SK-N-SH (cell line): ENCODE data around the gene POLR1A. TPM values are rescaled to one million over a fixed set of nuclear protein-coding genes. Genes with fewer than 3 reads are reported as not detected.

Source experiments
- CTCF ChIA-PET: fragments of 300-600, 350-600 bp; formaldehyde crosslinking; extraction: SDS; loops from one replicate; lab custom pipeline; 2021; lab: Yijun Ruan, JAX
- POLR2A ChIA-PET: fragments of 350-600 bp; sonication (Branson Sonifier 250); formaldehyde crosslinking; extraction: SDS; loops from one replicate; lab custom pipeline; 2020; ENCODE audit warnings: antibody characterized with exemption, inconsistent platforms; lab: Yijun Ruan, JAX
- DNase-seq: peaks from one replicate; pipeline ENCODE4 v3.0.0; 2012
- H2AFZ ChIP-seq: fragments of 200-600 bp; sonication (generic); 2 replicates; pipeline ENCODE4 v1.8.1; 2016; ENCODE audit warnings: antibody characterized with exemption, mild to moderate bottlenecking, low read depth
- H3F3A ChIP-seq: fragments of 200-600 bp; sonication (generic); replicated peaks from 2 replicates; pipeline ENCODE3; 2016; ENCODE audit warnings: antibody characterized with exemption, mild to moderate bottlenecking; ENCODE audit not compliant: insufficient read depth
- H3K27ac ChIP-seq, 2 experiments: fragments of 200-500 bp in 1 of 2; fragments of 200-600 bp in 1 of 2; sonication (Bioruptor generic) in 1 of 2; sonication (generic), shearing (Covaris generic) in 1 of 2; 2 replicates each; pipeline versions ENCODE4 v1.5.1 to v1.6.1; 2014 to 2016; ENCODE audit warnings: low read depth in 2 of 2, inconsistent platforms in 1 of 2, low read length in 1 of 2, mild to moderate bottlenecking in 1 of 2, mixed read lengths in 1 of 2
- H3K27me3 ChIP-seq: fragments of 200-600 bp; sonication (generic), shearing (Covaris generic); 2 replicates; pipeline ENCODE4 v1.6.1; 2016; ENCODE audit warnings: mixed run types; ENCODE audit not compliant: insufficient read depth
- H3K36me3 ChIP-seq, 2 experiments: fragments of 200-500 bp in 1 of 2; fragments of 200-600 bp in 1 of 2; sonication (Bioruptor generic) in 1 of 2; sonication (generic) in 1 of 2; replicated peaks in 1 of 2; 2 replicates each; pipeline versions ENCODE3 to v1.5.1; 2014 to 2016; ENCODE audit warnings: low read length in 1 of 2, mild to moderate bottlenecking in 1 of 2; ENCODE audit not compliant: insufficient read depth in 2 of 2, control insufficient read depth in 1 of 2
- H3K4me1 ChIP-seq, 2 experiments: fragments of 200-500 bp in 1 of 2; fragments of 200-600 bp in 1 of 2; sonication (Bioruptor generic) in 1 of 2; sonication (generic), shearing (Covaris generic) in 1 of 2; 2 replicates each; pipeline versions ENCODE4 v1.5.1 to v1.6.1; 2014 to 2016; ENCODE audit warnings: low read depth in 1 of 2, low read length in 1 of 2, mixed run types in 1 of 2; ENCODE audit not compliant: insufficient read depth in 2 of 2, control insufficient read depth in 1 of 2
- H3K4me2 ChIP-seq: fragments of 200-600 bp; sonication (generic), shearing (Covaris generic); 2 replicates; pipeline ENCODE4 v1.6.1; 2017; ENCODE audit warnings: mixed run types
- H3K4me3 ChIP-seq, 2 experiments: fragments of 200-500 bp in 1 of 2; fragments of 200-600 bp in 1 of 2; sonication (Bioruptor generic) in 1 of 2; sonication (generic), shearing (Covaris generic) in 1 of 2; 2 replicates each; pipeline versions ENCODE4 v1.5.1 to v1.8.1; 2014 to 2016; ENCODE audit warnings: low read depth in 2 of 2, inconsistent platforms in 1 of 2, low read length in 1 of 2, mild to moderate bottlenecking in 1 of 2, mixed read lengths in 1 of 2, moderate library complexity in 1 of 2
- H3K79me2 ChIP-seq: fragments of 200-600 bp; sonication (generic); 2 replicates; pipeline ENCODE4 v1.8.1; 2017; ENCODE audit warnings: mild to moderate bottlenecking; ENCODE audit not compliant: insufficient read depth
- H3K9ac ChIP-seq: fragments of 200-600 bp; sonication (generic); 2 replicates; pipeline ENCODE4 v1.6.1; 2017; ENCODE audit warnings: mixed run types
- H3K9me2 ChIP-seq: fragments of 200-600 bp; sonication (generic); 2 replicates; pipeline ENCODE4 v1.6.1; 2017; ENCODE audit warnings: mixed run types
- H3K9me3 ChIP-seq: fragments of 200-600 bp; sonication (generic); 2 replicates; pipeline ENCODE4 v1.6.1; 2017; ENCODE audit warnings: mixed run types, mild to moderate bottlenecking, moderate library complexity
- H4K20me1 ChIP-seq: fragments of 200-600 bp; sonication (generic); 2 replicates; pipeline ENCODE4 v1.6.1; 2017; ENCODE audit warnings: mild to moderate bottlenecking, mixed run types; ENCODE audit not compliant: insufficient read depth
- CHD2 ChIP-seq: fragments of 150-350 bp; IDR thresholded peaks from 2 replicates; pipeline ENCODE4 v1.6.1; 2018; ENCODE audit warnings: low read length; ENCODE audit not compliant: partially characterized antibody
- CTCF ChIP-seq: fragments of 200-600 bp; sonication (generic); IDR thresholded peaks from 2 replicates; pipeline ENCODE4 v1.6.1; 2017; ENCODE audit warnings: antibody characterized with exemption, mild to moderate bottlenecking, moderate library complexity
- ELF1 ChIP-seq: IDR thresholded peaks from 2 replicates; pipeline ENCODE4 v1.4.0; 2012
- EP300 ChIP-seq, 2 experiments: IDR thresholded peaks; 2 replicates each; pipeline versions ENCODE4 v1.4.0 to v1.6.1; 2012; ENCODE audit warnings: borderline replicate concordance in 1 of 2, low read depth in 1 of 2, low read length in 1 of 2
- FOXJ3 ChIP-seq: sonication (generic); formaldehyde crosslinking; IDR thresholded peaks from 2 replicates; pipeline ENCODE4 v1.5.1; 2020; ENCODE audit warnings: mild to moderate bottlenecking, missing genetic modification reagents
- FOXM1 ChIP-seq: IDR thresholded peaks from 2 replicates; pipeline ENCODE4 v1.4.0; 2012; ENCODE audit warnings: low read depth, mild to moderate bottlenecking
- NFIC ChIP-seq: IDR thresholded peaks from 2 replicates; pipeline ENCODE4 v1.4.0; 2012; ENCODE audit warnings: borderline replicate concordance
- NRF1 ChIP-seq: IDR thresholded peaks from 2 replicates; pipeline ENCODE4 v1.6.1; 2012; ENCODE audit warnings: low read depth, mild to moderate bottlenecking, low read length
- PBX3 ChIP-seq: IDR thresholded peaks from 2 replicates; pipeline ENCODE4; 2012
- POLR2AphosphoS5 ChIP-seq: IDR thresholded peaks from 2 replicates; pipeline ENCODE4 v1.6.1; 2012; ENCODE audit warnings: low read depth, low read length
- RAD21 ChIP-seq: IDR thresholded peaks from 2 replicates; pipeline ENCODE4 v1.6.1; 2012; ENCODE audit warnings: mild to moderate bottlenecking, low read length
- RXRA ChIP-seq: IDR thresholded peaks from 2 replicates; pipeline ENCODE4 v1.4.0; 2012; ENCODE audit warnings: low read depth, mild to moderate bottlenecking, borderline replicate concordance
- SIN3A ChIP-seq: IDR thresholded peaks from 2 replicates; pipeline ENCODE4 v1.6.1; 2012; ENCODE audit warnings: low read depth, mild to moderate bottlenecking, low read length, moderate library complexity, borderline replicate concordance
- SMC3 ChIP-seq: IDR thresholded peaks from 2 replicates; pipeline ENCODE4 v1.6.1; 2012; ENCODE audit warnings: low read depth, low read length, improper control_type of control experiment
- TCF12 ChIP-seq: IDR thresholded peaks from 2 replicates; pipeline ENCODE4 v1.4.0; 2012
- TEAD4 ChIP-seq: IDR thresholded peaks from 2 replicates; pipeline ENCODE4 v1.4.0; 2012; ENCODE audit warnings: mild to moderate bottlenecking, borderline replicate concordance; ENCODE audit not compliant: insufficient read depth
- YY1 ChIP-seq: IDR thresholded peaks from 2 replicates; pipeline ENCODE4 v1.4.0; 2012; ENCODE audit warnings: low read depth, mild to moderate bottlenecking
- ZBTB33 ChIP-seq: IDR thresholded peaks from 2 replicates; pipeline ENCODE4 v1.4.0; 2012; ENCODE audit warnings: low read depth, borderline replicate concordance
- WGBS: methylation state at CpG from one replicate; pipeline ENCODE4 v1.1.6; 2017; ENCODE audit warnings: low lambda C conversion rate; 5-methylcytosine and 5-hydroxymethylcytosine counted together
- polyA plus RNA-seq, 3 experiments: library from polyadenylated mRNA; depleted of rRNA; stranded (reverse); fragments of >200 nt; gene quantifications; 2 replicates each; pipeline ENCODE4 v1.2.3, GENCODE V29; 2012

The POLR1A gene
- polyA plus RNA-seq, 1 of the 3 experiments (the other 2 are of a cell fraction), result 6.1 TPM

GRCh38 chr2:85978883-85979780 is 126.6 kb downstream of the POLR1A start:
- H3K9ac ChIP-seq, result no peak overlapping the region
- H3K27ac ChIP-seq, result no peak overlapping the region
- no peak for DNase-seq
- H3K36me3 ChIP-seq, result no peaks in the 10 kb centered on the region
- H3K4me2 ChIP-seq, result no peak overlapping the region
- H3K27me3 ChIP-seq, result no peaks in the 10 kb centered on the region; the same call in 1 of the 2 replicates
- no peak overlapping the region for H3K4me3 ChIP-seq
- H4K20me1 ChIP-seq, result no peaks in the 10 kb centered on the region
- TF ChIP-seq TCF12 (no peak), SMC3 (no peak), NFIC (no peak), RAD21 (no peak), RXRA (no peak), FOXM1 (no peak), ZBTB33 (no peak)
- no peak overlapping the region for H2AFZ ChIP-seq
- H3K9me2 ChIP-seq, result no peaks in the 10 kb centered on the region
- H3F3A ChIP-seq, result no peaks in the 10 kb centered on the region
- no peaks in the 10 kb centered on the region for H3K9me3 ChIP-seq
- WGBS, result 58% methylated on average over 3 of the region's 3 CpGs
- POLR2A ChIA-PET, result no interaction called here
- H3K4me1 ChIP-seq, result peaks cover 0 to 4% of the 10 kb centered on the region in 2 experiments; a peak in 1 of 4 replicates
- CTCF ChIA-PET, result interaction anchor here (1.6 kb wide), 1 partner anchor 152 kb away, joined by 5 read pairs; no protein-coding TSS in a partner anchor
- no peaks in the 10 kb centered on the region for H3K79me2 ChIP-seq

GRCh38 chr2:85976106-85976920 is 129.4 kb downstream of the POLR1A start:
- H3K27me3 ChIP-seq, result no peaks in the 10 kb centered on the region; the same call in 1 of the 2 replicates
- no peak overlapping the region for H3K4me3 ChIP-seq
- H3K9me3 ChIP-seq, result no peaks in the 10 kb centered on the region
- no peak for DNase-seq
- H3K79me2 ChIP-seq, result no peaks in the 10 kb centered on the region
- ChIA-PET CTCF (no interaction called here), POLR2A (no interaction called here)
- no peaks in the 10 kb centered on the region for H3K9me2 ChIP-seq
- H3K9ac ChIP-seq, result no peak overlapping the region
- no peak overlapping the region for H3K4me2 ChIP-seq
- no peak overlapping the region for H3K27ac ChIP-seq
- no peak overlapping the region for H2AFZ ChIP-seq
- H3F3A ChIP-seq, result peaks cover 4% of the 10 kb centered on the region
- no peaks in the 10 kb centered on the region for H4K20me1 ChIP-seq
- H3K4me1 ChIP-seq, result peaks cover 0 to 4% of the 10 kb centered on the region in 2 experiments; a peak in 1 of 4 replicates
- 84% methylated on average over 7 of the region's 9 CpGs for WGBS
- no peaks in the 10 kb centered on the region for H3K36me3 ChIP-seq
- TF ChIP-seq PBX3 (no peak), SMC3 (no peak), NRF1 (no peak), POLR2AphosphoS5 (no peak), RXRA (no peak), EP300 (IDR thresholded peaks at IDR 0.05; ENCODE audit: borderline replicate concordance in 1 of 2, low read depth in 1 of 2, low read length in 1 of 2) (no peak), ZBTB33 (no peak), CHD2 (no peak), NFIC (no peak), ELF1 (no peak), YY1 (no peak), CTCF (no peak), FOXJ3 (CRISPR knock-in tag) (no peak), SIN3A (no peak), TEAD4 (no peak)
